CD4-positive, alpha-beta T cell treated with Interleukin-15 for 1 hour (primary cell): ENCODE results near the gene LMX1B.

Experiments
- DNase-seq: peaks from one replicate; pipeline ENCODE4 v3.0.0-alpha.2; 2020

The LMX1B gene

DNA sequence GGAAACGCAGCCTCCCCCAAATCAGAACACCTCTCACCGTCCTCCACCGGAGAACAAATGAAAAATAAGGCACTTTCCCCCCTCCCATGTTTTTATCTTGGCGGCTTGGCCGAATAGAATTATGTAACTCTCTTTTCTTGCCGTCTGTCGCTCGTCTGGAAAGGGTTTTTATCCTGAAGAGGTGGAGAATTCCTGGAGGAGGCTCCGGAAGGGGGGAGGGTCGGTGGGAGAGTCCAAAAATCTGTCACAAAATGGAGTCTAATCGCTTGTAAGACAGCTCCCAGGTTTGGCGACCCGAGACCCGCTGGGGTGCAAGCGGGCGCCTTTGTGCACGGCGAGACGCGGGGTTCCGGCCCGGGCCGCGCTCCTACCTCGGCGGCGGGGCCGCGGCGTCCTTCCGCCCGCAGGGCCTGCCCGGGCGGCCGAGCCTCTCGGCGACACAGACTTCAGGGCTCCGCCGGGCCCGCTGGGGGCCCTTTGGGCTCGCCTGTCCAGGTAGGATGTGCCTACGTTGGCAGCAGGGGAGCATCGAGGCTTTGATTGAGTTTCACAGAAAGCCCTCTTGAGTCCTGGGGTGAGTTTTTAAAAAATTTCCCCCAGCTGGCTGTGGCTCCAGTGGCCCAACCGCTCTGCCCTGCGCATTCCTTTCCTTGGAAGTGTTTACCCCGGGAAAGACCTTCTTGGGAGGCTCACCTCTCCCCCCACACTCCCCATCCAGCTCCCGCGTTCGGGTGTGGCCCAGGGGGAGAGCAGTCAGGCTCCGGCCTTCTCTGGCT, 5.0 kb downstream of the LMX1B start:
- DNase-seq, result no peak

DNA sequence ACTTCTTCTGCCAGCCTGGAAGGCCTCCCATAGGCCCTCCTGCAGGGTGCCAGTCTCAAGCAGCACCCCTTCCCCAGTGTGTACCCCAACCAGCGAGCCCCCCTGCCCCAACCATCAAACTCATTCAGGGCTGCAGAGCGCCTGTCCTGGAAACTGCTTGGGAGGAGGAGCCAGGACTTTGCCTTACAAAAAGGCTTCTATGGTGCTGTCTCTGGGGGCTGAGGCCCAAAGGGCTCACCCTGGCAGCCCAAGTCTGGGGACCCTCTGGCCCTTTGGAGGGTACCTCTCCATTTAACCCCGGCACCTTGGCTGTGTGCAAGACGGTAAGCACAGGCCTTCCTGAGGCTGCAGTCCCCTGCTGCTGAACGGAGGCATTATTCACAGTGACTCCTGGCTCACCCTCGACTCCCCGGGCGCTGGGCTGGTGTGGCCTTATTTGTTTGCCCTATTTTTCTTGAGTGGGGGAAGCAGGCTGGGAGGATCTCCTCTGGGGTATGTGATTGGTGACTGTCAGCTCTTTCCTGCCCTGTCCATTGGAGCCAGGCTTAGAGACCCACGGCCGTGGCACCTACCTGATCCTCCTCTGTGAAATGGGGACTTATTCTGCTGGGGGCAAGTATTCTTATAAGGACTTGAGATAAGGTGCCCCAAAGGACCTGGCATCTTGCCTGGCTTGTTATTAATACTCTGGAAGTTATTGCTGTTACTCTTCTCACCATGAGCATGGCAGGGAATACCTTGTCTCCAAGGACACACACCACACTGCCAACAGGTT, 5.8 kb downstream of the LMX1B start:
- no peak for DNase-seq

DNA sequence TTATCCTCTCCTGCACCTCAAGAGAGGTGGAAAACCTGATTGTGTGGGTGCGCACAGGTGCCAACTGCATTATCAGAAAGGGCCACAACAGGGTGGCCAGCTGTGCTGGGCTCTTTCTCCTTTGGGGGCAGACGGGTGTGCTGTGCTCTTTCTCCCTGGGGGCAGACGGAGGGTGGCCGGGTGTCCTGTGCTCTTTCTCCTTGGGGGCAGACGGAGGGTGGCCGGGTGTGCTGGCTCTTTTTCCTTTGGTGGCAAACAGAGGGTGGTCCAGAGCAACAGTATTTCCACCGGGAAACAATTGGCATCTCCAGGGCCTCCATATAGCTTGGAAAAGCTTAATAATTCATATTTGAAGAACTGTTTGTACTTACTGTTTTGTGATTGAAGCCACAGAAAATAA, 6.8 kb downstream of the LMX1B start:
- DNase-seq, result no peak

DNA sequence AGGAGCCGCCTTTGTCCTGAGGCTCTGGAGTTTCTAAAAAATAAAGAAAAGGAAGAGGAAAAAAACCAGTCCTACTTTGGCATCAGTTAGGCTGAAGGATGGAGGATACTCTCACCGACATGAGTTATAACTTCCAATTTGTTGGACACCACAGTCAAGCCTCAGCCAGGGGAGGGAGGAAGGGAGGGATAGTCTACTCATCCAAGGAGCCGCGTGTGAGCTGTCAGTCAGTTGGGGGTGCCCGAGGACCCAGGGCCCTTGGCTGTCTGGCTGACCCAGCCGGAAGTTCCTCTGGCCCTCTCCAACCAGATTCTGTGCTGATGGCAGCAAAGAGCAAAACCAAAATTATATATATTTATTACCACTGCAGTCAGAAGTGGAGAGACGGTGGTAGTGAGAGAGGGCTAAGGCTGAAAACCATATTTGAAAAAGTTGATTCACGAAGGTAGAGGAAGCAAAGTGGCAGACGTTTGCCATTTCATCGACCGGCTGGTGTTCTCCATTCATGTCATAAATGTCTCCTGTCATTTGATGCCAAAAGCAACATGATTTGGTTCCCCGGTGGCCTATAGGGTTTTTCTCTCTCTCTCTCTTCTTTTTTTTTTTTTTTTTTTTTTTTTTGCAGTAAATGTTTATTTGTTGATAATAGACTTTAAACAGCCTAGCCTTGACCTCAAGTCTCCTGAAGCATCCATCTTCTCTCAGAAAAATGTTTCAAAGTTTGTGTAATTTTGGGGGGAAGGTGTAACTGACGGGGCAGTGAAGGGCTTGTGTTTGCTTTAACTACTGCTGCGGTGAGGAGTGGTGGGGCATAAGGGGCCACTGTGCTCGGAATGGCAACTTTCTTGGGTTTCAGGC, 7.6 kb downstream of the LMX1B start:
- DNase-seq, result no peak

DNA sequence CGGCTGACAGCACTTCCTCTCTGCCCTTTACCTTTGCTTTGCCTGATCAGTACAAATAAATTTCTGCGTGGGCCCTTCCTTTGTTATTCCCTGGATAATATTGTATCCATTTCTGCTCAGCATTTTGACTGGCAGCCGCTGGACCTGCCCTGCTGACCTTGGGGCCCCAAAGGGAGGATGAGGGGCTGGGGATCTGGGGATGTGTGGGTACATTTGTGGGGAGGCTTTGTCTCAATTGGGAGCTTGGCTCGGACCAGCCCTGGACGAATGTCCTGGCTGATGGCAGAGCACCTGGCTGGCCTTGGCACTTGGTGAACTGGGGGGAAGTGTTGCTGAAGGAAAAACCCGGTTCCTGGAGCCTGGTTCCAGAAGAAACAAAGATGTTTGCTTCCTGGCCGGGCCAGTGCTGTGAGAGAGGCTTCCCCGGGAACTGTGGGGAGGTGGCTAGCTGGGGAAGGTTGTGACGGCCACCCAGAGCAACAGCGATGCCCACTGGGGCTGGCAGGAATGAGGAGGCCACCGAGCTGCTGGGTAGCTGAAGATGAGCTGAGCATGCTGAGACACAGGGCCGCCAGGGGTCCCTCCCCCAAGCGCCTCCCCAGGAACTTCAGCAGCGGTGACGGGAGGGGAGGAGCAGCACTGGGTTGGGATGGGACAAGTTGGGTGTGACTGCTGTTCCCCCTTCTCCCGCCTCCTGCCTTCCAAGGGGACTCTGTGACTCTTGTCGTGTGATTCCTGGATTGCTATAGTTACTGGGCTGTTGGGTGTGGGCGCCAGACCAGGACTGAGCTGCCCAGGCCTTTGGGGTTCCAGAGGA, 8.4 kb downstream of the LMX1B start:
- DNase-seq, result no peak

DNA sequence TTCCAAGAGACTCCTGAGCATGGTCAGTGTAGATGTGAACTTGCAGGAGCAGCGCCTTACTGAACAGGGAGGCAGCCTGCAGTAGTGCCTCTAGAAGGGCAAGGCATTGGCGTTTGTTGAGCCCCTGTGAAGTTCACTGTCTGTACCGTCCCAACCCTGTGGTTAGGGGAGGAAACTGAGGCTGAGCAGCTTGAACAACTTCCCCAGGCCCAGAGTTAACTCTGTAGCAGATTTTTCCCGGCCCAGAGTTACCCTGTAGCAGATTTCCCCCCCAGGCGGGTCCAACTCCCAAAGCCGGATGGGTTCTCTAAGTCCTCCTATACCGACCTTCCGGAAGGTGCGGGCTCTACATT, 9.6 kb downstream of the LMX1B start:
- no peak for DNase-seq

DNA sequence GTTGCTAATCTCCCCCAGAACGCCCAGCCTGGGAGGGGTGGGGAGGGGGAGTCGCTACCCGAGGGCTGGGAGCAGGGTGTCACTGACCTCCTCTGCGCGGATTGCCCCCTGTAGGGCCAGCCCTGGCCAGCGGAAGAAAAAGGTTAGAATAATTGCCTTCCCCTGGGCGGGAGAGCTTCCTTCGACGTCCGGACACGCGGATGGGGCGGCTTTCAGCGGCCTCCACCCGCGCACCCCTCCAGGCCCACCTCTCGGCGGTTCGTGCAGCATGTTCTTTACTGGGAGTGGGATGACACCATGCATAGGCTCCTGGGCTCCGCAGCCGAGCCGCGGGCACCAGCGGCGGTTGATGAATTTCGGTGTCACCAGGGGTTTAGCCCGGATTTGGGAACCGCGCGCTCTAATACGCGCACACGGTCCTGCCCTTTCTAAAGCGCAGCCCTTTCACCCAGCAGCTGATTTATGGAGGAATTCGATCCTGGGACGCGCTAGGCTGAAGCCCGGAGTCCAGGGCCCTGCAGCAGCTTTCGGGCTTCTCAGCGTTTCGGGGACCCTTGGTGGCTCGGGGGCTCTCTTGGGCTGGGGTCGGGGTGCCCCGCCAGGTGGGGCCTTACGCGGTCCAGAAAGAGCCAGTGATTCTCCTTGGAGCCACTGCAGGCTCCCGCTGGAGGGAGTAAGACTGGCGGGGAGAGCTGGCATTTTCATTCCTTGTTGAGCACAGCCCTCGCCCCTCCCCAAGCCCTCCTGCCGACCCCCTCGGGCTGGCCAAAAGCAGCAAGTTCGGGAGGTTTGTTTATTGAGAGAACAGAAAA, 10.1 kb downstream of the LMX1B start:
- no peak for DNase-seq

DNA sequence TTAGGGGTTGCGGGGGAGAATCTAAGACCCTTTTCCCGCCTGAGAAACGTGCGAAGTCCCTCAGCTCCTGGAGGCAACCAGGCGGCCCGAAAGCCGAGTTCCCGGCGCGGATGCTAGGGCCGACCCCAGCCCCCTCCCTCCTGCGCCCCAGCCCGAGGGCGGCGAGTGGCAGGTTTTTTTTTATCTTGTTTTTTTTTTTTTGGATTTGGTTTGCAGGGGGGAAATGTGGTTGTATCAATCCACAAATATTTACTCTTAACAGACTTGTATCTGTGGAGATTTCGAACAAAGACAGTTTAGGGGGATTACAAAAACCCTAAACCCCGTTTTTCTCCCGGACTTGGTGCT, 10.7 kb downstream of the LMX1B start:
- no peak for DNase-seq

DNA sequence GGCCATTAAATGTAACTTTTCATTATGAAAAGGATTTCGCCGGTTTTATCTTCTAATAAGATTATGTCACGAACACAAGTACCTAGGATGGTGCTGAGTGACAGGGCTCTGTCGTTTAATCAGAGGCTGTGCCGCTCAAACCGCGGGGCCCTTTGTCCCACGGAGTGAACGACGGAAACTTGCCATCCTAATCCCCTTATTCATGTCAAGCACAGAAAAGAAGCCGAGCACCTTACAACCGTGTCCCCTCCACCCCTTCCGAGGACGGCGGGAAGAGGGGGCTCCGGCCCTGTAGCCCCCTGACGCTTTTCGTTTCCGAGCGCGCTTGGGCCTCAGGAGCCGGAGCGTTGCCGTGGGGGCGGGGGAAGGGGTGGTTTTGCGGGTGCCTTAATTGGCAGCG, 11.2 kb downstream of the LMX1B start:
- no peak for DNase-seq

DNA sequence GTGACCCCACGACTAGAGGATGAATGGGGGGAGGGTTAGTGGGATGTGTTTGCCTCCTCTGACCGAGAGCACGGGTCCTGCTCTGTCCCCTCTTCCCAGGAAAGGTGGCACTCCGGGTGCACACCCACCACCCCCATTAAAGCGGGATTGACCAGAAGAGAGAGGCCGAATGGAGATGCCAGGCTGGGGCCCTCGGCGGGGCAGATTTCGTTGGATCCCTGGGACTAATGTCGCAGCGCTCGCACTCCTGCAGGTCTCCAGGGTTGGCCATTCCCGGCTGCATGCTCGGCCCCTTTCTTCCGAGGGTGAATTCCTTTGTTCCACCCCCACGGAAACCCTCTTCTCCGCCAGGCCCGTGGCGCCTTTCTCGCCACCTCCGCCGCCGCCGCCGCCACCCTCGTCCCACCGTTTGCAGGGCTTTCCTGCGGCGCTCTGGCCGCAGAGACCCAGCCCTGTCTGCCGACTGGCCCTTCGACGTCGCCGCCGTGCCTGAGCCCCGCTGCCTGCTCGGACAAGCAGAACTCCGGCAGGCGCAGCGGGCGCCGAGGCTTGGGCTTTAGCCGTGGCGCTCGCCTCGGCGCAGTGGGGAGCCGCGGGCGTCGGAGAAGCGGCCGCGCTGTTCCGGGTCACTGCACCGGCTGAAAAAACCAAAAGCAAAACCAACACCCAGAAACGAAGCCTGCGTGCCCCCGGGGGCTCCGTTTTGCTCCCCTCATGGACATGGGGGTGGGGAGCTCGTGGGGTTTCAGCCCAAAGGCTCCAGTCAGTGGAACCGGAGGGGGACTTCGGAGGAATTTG, 11.8 kb downstream of the LMX1B start:
- DNase-seq, result no peak

DNA sequence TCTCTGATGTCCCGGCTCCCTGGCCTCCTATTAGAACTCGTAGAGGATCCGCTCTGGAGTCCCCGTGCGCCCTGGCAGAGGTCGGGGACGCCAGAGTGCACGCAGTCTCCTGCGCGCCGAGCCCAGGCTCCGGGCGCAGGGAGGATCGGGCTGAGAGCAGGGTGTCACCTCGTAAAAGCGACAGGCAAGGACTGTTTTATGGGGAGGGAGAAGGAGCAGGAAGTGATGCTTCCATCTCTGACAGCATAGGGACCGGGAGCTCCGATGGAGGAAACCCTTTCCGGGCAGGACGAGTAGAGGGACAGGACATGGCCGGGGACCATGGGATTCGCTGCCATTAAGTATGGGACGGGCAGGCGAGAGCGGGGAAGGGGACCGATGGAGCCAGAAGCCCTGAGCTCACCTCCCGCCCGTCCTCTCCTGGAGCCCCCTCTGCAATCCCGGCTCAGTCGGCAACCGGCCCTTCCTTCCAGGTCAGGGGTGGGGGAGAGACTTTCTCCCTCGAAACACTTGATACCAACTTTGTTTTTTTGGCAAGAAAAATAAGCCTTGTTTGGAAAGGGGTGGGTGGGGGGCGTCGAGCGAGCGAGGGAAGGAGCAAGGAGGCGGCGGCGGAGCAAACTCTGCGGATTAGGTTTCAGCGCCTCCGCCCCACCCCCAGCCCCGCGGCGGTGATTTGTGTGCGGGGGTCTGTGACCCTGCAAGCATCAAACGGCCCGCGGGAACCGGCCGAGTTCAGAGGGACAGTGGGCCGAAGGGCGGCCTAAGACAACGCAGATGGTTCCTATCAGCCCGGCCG, 12.6 kb downstream of the LMX1B start:
- no peak for DNase-seq

DNA sequence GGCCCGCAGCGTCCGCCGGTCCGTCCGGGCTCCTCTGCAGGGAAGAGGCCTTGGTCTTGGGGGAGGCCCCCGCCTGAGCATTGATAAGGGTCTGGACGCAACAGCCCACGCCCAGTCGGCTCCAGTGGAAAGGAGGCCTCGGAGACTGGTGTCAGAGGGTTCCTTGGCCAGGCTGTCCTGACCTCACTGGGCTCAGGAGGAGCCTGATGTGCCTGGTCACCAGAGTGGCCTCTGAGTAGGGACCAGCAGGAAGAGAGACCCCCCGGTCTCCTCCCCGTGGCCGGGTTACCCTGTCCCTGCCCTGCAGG, 13.2 kb downstream of the LMX1B start:
- no peak for DNase-seq

DNA sequence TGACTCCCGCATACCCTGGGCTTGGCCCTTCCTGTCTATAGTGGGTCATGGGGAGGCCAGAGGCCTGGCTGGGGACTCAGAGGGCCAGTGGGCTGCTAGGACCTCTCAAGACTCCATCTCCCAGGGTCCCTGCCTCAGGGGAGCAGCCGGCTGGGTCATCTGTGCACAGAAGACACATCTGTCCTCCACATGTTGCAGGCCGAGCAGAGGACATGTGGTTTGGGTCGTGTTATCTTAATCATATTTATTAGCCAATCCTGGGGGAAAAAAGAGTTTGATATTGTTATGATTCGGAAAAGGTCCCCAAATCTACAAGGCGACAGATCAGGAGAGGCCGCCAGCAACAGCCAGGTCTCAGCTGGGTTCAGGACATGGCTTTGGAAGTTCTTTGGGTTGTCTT, 14.4 kb downstream of the LMX1B start:
- no peak for DNase-seq

DNA sequence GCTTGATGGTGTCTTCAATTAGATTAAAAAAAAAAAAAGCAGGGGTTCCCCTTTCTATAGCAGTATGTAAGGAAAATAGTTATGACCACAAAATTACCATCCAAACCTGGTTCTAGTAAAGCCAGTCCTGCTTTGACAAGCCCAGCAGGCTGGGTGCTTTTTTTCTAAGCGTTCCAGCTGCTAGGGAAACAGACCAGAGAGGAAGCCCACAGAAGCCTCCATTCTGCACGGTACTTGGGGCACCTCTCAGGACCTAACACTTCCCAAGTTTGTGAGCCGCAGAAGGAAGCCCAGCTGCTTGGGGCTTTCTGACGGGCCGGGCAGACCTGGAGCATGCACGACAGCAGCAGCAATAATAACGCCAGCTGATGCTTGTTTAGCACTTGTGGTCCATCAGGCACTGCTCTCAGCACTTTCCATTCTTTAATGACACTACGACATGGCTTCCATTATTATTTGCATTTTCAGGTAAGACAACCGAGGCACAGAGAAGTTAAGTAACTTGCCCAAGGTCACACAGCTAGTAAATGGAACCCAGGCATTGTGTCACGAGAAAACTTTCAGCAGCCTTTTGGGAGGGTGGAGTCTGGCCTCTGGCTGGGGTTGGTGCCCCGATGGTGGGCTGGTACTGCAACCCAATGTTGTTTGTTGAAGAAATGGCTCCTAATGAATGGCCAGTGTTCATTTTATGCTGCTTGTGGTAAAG, 15.4 kb downstream of the LMX1B start:
- no peak for DNase-seq

DNA sequence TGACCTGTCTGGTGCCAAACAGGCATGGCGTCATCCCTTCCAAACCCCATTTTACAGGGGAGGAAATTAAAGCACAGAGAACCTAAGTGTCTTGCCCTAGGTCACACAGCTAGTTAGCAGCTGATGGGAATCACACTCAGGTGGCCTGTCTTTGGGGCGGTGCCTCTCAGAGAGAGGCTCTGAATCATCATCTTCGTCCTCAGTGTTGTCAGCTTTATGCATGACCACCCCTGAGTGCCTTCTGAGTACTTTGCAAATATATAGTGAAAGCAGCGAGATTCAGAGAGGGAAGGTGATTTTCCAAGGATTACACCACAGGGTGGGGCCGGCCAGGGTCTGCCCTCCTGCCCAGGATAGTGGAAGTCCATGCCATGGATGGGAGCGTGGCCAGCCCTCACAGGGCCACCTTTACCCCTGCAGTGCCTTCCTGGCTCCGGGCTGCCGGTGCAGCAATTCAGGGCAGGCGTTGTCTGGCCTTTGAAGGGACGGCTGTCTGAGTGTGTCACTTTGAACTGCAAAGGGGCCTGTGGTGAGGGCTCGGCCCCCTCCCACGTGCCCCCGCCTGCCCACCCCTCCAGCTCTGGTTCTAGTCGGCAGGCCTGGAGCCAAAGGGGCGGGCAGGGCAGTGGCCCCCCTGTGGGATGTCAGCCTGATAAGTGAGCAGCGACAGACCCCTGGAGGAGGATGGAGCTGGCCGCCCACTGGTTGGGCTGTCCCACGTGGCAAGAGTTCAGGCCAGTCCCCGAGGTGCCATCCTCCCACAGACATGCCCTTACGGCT, 16.9 kb downstream of the LMX1B start:
- DNase-seq, result no peak

DNA sequence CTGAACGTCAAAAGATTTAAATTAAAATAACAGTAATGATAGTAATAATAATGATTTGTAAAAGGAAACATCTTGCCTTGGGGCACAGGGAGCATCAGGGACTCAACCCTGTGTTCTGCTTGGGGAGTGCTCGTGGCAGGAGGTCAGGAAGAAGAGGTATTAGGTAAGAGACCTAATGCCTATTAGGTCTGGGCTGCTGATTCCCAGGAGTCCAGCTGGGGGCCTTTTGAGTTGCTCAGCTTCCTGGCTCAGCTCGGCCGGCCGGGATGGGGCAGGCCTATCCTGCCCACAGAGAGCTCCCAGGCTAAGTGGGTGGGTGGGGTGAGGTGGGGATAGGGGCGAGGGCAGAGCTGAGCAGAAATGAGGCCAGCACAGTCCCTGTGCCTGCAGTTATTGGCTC, 17.5 kb downstream of the LMX1B start:
- DNase-seq, result no peak

DNA sequence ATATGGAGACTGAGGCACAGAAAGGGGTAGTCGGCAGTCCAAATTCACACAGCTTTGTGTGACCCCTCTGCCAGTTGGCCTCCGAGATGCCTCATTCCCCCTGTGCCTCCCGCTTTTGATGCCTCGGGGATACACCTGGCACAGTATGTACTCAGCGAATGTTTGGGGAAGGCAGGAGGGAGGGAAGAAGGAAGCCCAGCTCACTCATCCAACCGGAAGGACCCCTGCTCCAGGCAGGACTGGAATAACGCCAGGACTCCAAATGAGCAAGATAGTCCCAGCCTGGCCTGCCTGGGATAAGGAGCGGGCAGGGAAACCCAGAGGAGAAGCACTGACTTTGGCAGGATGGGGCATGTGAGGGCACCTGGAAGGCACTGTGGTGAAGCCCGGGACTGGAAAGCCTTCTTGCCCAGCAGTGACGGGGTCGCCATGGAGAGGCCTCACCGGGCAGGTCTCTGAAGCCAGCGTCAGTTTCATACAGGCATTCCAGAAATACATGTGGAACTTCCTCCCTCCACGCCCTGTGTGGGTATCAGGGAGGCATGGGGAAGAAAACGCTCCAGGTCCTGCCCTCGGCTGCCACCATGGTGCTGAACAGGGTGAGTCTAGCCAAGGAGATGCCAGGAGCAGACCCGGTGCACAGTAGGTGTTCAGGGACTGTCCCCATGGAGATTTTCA, 20.3 kb downstream of the LMX1B start:
- no peak for DNase-seq

DNA sequence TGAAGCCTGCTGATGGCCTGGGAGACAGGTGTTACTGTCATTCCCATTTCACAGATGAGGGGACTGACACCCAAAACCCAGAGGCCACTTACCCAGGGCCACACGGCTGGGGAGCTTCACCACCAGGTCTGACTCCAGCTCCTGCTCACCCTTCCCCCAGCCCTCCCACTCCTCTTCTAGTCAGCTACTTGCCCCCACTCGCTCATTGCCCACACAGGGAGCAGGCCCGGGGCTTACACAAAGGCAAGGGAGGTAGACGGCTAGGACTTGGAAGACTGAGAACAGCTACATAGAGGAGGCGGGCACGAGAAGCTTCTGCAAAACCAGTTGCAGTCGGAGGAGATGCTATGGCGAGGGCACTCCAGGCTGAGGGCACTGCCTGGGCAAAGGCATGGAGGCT, 21.3 kb downstream of the LMX1B start:
- DNase-seq, result no peak
